HEK293T (cell line): Measurements from ENCODE around the gene CSNK1D.

Experiments used
- BHLHE40 ChIP-seq: fragments of 450-650 bp; IDR thresholded peaks from 2 replicates; pipeline ENCODE4 v1.6.1; 2016; ENCODE audit warnings: mild to moderate bottlenecking, moderate library complexity, borderline replicate concordance
- ELF4 ChIP-seq: fragments of 450-650 bp; IDR thresholded peaks from 2 replicates; pipeline ENCODE4 v1.6.1; 2017; ENCODE audit warnings: antibody characterized with exemption
- FOXA1 ChIP-seq: fragments of 450-650 bp; IDR thresholded peaks from 2 replicates; pipeline ENCODE4 v1.6.1; 2016; ENCODE audit warnings: mild to moderate bottlenecking
- FOXK2 ChIP-seq: fragments of 450-650 bp; IDR thresholded peaks from 2 replicates; pipeline ENCODE4 v1.6.1; 2016; ENCODE audit warnings: mild to moderate bottlenecking
- FOXM1 ChIP-seq: fragments of 450-650 bp; IDR thresholded peaks from 2 replicates; pipeline ENCODE4 v1.6.1; 2017; ENCODE audit warnings: mild to moderate bottlenecking, borderline replicate concordance
- HDGF ChIP-seq: fragments of 450-650 bp; IDR thresholded peaks from 2 replicates; pipeline ENCODE4 v1.6.1; 2017; ENCODE audit warnings: antibody characterized with exemption, borderline replicate concordance
- LEF1 ChIP-seq: fragments of 450-650 bp; IDR thresholded peaks from 2 replicates; pipeline ENCODE4 v1.6.1; 2017; ENCODE audit warnings: mild to moderate bottlenecking, borderline replicate concordance
- PKNOX1 ChIP-seq: fragments of 450-650 bp; IDR thresholded peaks from 2 replicates; pipeline ENCODE4 v1.6.1; 2016
- SP1 ChIP-seq: fragments of 450-650 bp; IDR thresholded peaks from 2 replicates; pipeline ENCODE4 v1.6.1; 2017
- SUZ12 ChIP-seq: fragments of 450-650 bp; IDR thresholded peaks from 2 replicates; pipeline ENCODE4 v1.6.1; 2016; ENCODE audit warnings: mild to moderate bottlenecking
- TARDBP ChIP-seq: fragments of 450-650 bp; IDR thresholded peaks from 2 replicates; pipeline ENCODE4 v1.6.1; 2016
- ZNF384 ChIP-seq: fragments of 450-650 bp; IDR thresholded peaks from 2 replicates; pipeline ENCODE4 v1.6.1; 2016

GRCh38 chr17:82310877-82311276, 37.4 kb upstream of the CSNK1D start:
- TF ChIP-seq SUZ12: no peak
- TF ChIP-seq FOXK2: no peak
- TF ChIP-seq FOXA1: no peak
- no peak for TF ChIP-seq SP1
- TF ChIP-seq FOXM1: no peak
- no peak for TF ChIP-seq ELF4
- TF ChIP-seq BHLHE40: no peak
- TF ChIP-seq HDGF: no peak
- TF ChIP-seq TARDBP: no peak
- no peak for TF ChIP-seq PKNOX1
- TF ChIP-seq ZNF384: no peak
- no peak for TF ChIP-seq LEF1
